Measurements from ENCODE around the gene CHST1. TPM values are rescaled to one million over a fixed set of nuclear protein-coding genes. Genes with fewer than 3 reads are reported as not detected.

The CHST1 gene, protein sequence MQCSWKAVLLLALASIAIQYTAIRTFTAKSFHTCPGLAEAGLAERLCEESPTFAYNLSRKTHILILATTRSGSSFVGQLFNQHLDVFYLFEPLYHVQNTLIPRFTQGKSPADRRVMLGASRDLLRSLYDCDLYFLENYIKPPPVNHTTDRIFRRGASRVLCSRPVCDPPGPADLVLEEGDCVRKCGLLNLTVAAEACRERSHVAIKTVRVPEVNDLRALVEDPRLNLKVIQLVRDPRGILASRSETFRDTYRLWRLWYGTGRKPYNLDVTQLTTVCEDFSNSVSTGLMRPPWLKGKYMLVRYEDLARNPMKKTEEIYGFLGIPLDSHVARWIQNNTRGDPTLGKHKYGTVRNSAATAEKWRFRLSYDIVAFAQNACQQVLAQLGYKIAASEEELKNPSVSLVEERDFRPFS
- not detected in 2 replicates for total RNA-seq

DNA sequence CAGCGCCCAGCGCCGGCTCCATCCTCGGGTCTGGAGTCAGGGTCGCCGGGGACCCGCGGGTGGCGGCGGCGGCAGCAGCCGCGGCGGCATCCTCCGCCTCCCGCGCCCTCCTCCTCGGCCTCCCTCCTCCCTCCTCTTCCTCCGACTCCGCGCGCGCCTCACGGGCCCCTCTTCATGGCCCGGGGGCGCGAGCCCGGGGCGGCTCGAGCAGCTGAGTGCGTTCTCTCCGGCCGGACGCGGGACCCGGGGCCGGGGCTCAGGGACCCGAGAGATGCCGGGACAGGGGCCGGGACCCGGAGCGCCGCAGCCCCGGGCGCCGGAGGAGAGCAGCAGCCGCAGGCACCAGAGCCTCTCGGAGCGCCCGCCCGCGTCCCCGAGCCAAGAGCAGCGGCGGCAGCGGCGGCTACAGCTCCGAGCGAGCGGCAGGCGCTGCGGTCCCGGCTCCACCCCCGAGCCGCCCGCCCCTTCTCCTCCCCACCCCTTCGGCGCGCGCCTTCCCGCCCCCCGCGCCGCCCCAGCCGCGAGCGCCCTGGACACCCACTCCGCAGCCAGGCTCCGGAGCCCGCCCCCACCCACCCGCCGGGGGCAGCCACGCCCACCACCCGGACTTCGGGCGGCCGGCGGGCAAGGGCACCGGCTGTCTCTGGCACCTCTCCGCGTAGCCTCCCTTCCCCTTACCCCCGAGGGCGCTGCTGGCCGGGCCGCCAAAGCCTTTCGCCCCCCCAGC lies at the start of gene CHST1:
Gene CHST1, minus strand, starts transcription at position 417 of the 727 bp plus-strand sequence. CDS start 14,699 bp downstream, outside the sequence.

Small RNA genes within 50 kb of the gene (small RNA-seq; reads per million reads assigned to genes)
- not detected for gene MIR7154

Other genes starting within 250 kb of the CHST1 start
- 10.6 and 17.0 TPM in 2 replicates for gene SLC35C1, start 139.5 kb upstream of the CHST1 start, total RNA-seq
- 26.6 and 33.8 TPM in 2 replicates for gene CRY2, start 181.9 kb upstream of the CHST1 start, total RNA-seq
- 3.9 and 4.4 TPM in 2 replicates for gene MAPK8IP1, start 220.0 kb upstream of the CHST1 start, total RNA-seq
- 2.7 and 3.4 TPM in 2 replicates for gene FREY1, start 241.6 kb upstream of the CHST1 start, total RNA-seq

Measured in placental epithelial cell (primary cell).